CD14-positive monocyte (primary cell): ENCODE measurements around the gene PTPRD. TPM values are rescaled to one million over a fixed set of nuclear protein-coding genes. Genes with fewer than 3 reads are reported as not detected.

Experiments
- DNase-seq, 3 donors: peaks; one replicate each; pipeline ENCODE4 v3.0.0-alpha.2; 2011 to 2022
- H2AFZ ChIP-seq: 2 replicates; pipeline ENCODE4 v1.6.0; 2012; ENCODE audit warnings: mild to moderate bottlenecking, low read depth, low read length, inconsistent platforms; ENCODE audit not compliant: insufficient read depth, poor library complexity, severe bottlenecking
- H3K27ac ChIP-seq, 2 donors: 1 replicate in 1 of 2; 2 replicates in 1 of 2; pipeline ENCODE4 v1.5.1; 2012 to 2013; ENCODE audit warnings: low read length in 2 of 2, control low read depth in 1 of 2, inconsistent platforms in 1 of 2, low read depth in 1 of 2, mild to moderate bottlenecking in 1 of 2
- H3K27me3 ChIP-seq, 2 donors: one replicate each; pipeline versions ENCODE4 v1.6.0 to v1.6.1; 2011 to 2013; ENCODE audit warnings: low read length in 2 of 2; ENCODE audit not compliant: control insufficient read depth in 2 of 2, insufficient read depth in 2 of 2
- H3K36me3 ChIP-seq, 2 donors: replicated peaks in 1 of 2; 1 replicate in 1 of 2; 2 replicates in 1 of 2; pipeline versions ENCODE4 v1.5.1 to v1.6.1; 2012 to 2013; ENCODE audit warnings: low read length in 2 of 2, control low read depth in 1 of 2, inconsistent platforms in 1 of 2, mild to moderate bottlenecking in 1 of 2; ENCODE audit not compliant: insufficient read depth in 2 of 2, control insufficient read depth in 1 of 2
- H3K4me1 ChIP-seq, 2 donors: 1 replicate in 1 of 2; 2 replicates in 1 of 2; pipeline versions ENCODE4 v1.5.1 to v1.6.1; 2012 to 2013; ENCODE audit warnings: low read length in 2 of 2, control low read depth in 1 of 2, inconsistent platforms in 1 of 2, mild to moderate bottlenecking in 1 of 2, moderate library complexity in 1 of 2; ENCODE audit not compliant: insufficient read depth in 2 of 2, control insufficient read depth in 1 of 2
- H3K4me2 ChIP-seq: replicated peaks from 2 replicates; pipeline ENCODE3; 2012; ENCODE audit warnings: low read length, moderate library complexity, mild to moderate bottlenecking; ENCODE audit not compliant: poor library complexity, severe bottlenecking; ENCODE audit errors: extremely low read depth
- H3K4me3 ChIP-seq, 3 experiments: fragments of 200-600 bp in 1 of 3; sonication (generic) in 1 of 3; replicated peaks in 1 of 3; 1 replicate in 2 of 3; 2 replicates in 1 of 3; pipeline ENCODE4 v1.5.1; 2011 to 2013; ENCODE audit warnings: low read length in 3 of 3, mild to moderate bottlenecking in 3 of 3, control low read depth in 2 of 3, low read depth in 2 of 3, inconsistent platforms in 1 of 3, moderate library complexity in 1 of 3
- H3K79me2 ChIP-seq: 2 replicates; pipeline ENCODE4 v1.6.0; 2012; ENCODE audit warnings: mild to moderate bottlenecking, control low read depth, inconsistent platforms, low read length, moderate library complexity; ENCODE audit not compliant: insufficient read depth
- H3K9ac ChIP-seq: 2 replicates; pipeline ENCODE4 v1.6.0; 2017; ENCODE audit warnings: low read length, mild to moderate bottlenecking; ENCODE audit not compliant: insufficient read depth, poor library complexity, severe bottlenecking
- H3K9me3 ChIP-seq, 2 donors: replicated peaks in 1 of 2; 1 replicate in 1 of 2; 2 replicates in 1 of 2; pipeline versions ENCODE4 v1.5.1 to v1.6.1; 2012 to 2013; ENCODE audit warnings: low read length in 2 of 2, control low read depth in 1 of 2; ENCODE audit not compliant: control insufficient read depth in 1 of 2, insufficient read depth in 1 of 2
- H4K20me1 ChIP-seq: 2 replicates; pipeline ENCODE4 v1.6.0; 2012; ENCODE audit warnings: mild to moderate bottlenecking, low read length, control low read depth, moderate library complexity; ENCODE audit not compliant: insufficient read depth
- H3K27ac Mint-ChIP-seq, 7 donors: one replicate each; pipeline ENCODE4 v1.8.0; 2020; ENCODE audit warnings: mild to moderate bottlenecking in 7 of 7, mixed read lengths in 7 of 7, moderate library complexity in 6 of 7, inconsistent platforms in 2 of 7
- H3K27me3 Mint-ChIP-seq, 3 donors: one replicate each; pipeline ENCODE4 v1.8.0; 2021 to 2022; ENCODE audit warnings: low read depth in 3 of 3, mild to moderate bottlenecking in 3 of 3, mixed read lengths in 3 of 3, moderate library complexity in 3 of 3, inconsistent platforms in 1 of 3
- H3K36me3 Mint-ChIP-seq, 2 donors: one replicate each; pipeline ENCODE4 v1.8.0; 2020; ENCODE audit warnings: mixed read lengths in 2 of 2, inconsistent platforms in 1 of 2, mild to moderate bottlenecking in 1 of 2
- H3K4me1 Mint-ChIP-seq: one replicate; pipeline ENCODE4 v1.8.0; 2020; ENCODE audit warnings: mild to moderate bottlenecking, mixed read lengths
- H3K4me3 Mint-ChIP-seq, 2 donors: one replicate each; pipeline ENCODE4 v1.8.0; 2020; ENCODE audit warnings: mild to moderate bottlenecking in 2 of 2, mixed read lengths in 2 of 2, moderate library complexity in 1 of 2
- H3K9me3 Mint-ChIP-seq, 7 donors: one replicate each; pipeline ENCODE4 v1.8.0; 2020 to 2022; ENCODE audit warnings: mixed read lengths in 7 of 7, mild to moderate bottlenecking in 6 of 7, moderate library complexity in 6 of 7, inconsistent platforms in 2 of 7
- WGBS: methylation state at CpG from one replicate; pipeline ENCODE4 v1.1.5; 2013; ENCODE audit warnings: missing lambda C conversion rate; ENCODE audit not compliant: insufficient coverage; 5-methylcytosine and 5-hydroxymethylcytosine counted together
- intact Hi-C, 2 donors: fragments of 100-400 bp; cut with micrococcal nuclease; formaldehyde crosslinking; loops; one replicate each; pipeline versions ENCODE4 v1.15.0 to v1.15.1; 2023
- polyA plus RNA-seq, 3 donors: library from polyadenylated mRNA; depleted of rRNA in 1 of 3; unstranded in 2 of 3; stranded (reverse) in 1 of 3; fragments of 300-500 nt in 2 of 3; fragments of >200 nt in 1 of 3; fragmentation: Illumina TruSeq in 2 of 3; gene quantifications; 1 replicate in 2 of 3; 2 replicates in 1 of 3; pipeline ENCODE4 v1.2.3, GENCODE V29; 2012 to 2021
- TF ChIP-seq, protein P1 (sequence below): fragments of 200-600 bp; IDR thresholded peaks from one replicate; pipeline ENCODE4 v1.8.0; 2022; ENCODE audit warnings: antibody characterized with exemption, mild to moderate bottlenecking

The PTPRD gene
- polyA plus RNA-seq, 3 donors = not detected

DNA sequence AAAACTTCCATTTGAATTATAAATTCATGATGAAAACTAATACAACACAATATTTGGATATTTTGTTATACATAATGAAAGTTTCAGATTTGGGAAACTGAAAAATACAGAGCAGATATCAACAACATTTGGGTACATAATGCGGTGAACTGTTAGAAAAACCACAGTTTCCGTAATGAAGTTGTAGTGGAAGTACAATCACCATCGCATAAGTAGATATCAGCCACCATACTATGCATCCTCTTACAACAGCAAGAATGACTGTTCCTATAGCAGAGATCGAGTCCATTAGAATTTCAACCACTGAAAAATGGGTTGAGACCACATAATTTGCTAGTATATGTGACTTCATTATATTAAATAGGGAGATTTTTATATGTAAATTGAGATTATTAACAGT is 2043.0 kb downstream of the PTPRD start:
- peaks cover 0 to 8% (median 4%) of the 10 kb centered on the region in 3 donors for H3K27me3 Mint-ChIP-seq
- no peak overlapping the region for H3K4me2 ChIP-seq
- H3K27me3 ChIP-seq = no peaks in the 10 kb centered on the region
- H2AFZ ChIP-seq = no peak overlapping the region
- no peaks in the 10 kb centered on the region for H4K20me1 ChIP-seq
- no peaks in the 10 kb centered on the region for H3K79me2 ChIP-seq
- no peaks in the 10 kb centered on the region for H3K36me3 Mint-ChIP-seq
- peaks cover 5% of the 10 kb centered on the region for H3K4me1 Mint-ChIP-seq
- H3K4me1 ChIP-seq = no peaks in the 10 kb centered on the region
- WGBS = no CpG with 5 or more reads among the region's 4 CpGs
- no peak overlapping the region for H3K4me3 ChIP-seq
- no peak for DNase-seq
- H3K4me3 Mint-ChIP-seq = no peak overlapping the region
- intact Hi-C loops = no loop called here
- no peaks in the 10 kb centered on the region for H3K9me3 Mint-ChIP-seq
- H3K9ac ChIP-seq = no peak overlapping the region
- no peak overlapping the region for H3K27ac ChIP-seq
- H3K27ac Mint-ChIP-seq = no peak overlapping the region
- TF ChIP-seq, protein P1, sequence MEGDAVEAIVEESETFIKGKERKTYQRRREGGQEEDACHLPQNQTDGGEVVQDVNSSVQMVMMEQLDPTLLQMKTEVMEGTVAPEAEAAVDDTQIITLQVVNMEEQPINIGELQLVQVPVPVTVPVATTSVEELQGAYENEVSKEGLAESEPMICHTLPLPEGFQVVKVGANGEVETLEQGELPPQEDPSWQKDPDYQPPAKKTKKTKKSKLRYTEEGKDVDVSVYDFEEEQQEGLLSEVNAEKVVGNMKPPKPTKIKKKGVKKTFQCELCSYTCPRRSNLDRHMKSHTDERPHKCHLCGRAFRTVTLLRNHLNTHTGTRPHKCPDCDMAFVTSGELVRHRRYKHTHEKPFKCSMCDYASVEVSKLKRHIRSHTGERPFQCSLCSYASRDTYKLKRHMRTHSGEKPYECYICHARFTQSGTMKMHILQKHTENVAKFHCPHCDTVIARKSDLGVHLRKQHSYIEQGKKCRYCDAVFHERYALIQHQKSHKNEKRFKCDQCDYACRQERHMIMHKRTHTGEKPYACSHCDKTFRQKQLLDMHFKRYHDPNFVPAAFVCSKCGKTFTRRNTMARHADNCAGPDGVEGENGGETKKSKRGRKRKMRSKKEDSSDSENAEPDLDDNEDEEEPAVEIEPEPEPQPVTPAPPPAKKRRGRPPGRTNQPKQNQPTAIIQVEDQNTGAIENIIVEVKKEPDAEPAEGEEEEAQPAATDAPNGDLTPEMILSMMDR = no peak
- no peaks in the 10 kb centered on the region for H3K9me3 ChIP-seq
- no peaks in the 10 kb centered on the region for H3K36me3 ChIP-seq

DNA sequence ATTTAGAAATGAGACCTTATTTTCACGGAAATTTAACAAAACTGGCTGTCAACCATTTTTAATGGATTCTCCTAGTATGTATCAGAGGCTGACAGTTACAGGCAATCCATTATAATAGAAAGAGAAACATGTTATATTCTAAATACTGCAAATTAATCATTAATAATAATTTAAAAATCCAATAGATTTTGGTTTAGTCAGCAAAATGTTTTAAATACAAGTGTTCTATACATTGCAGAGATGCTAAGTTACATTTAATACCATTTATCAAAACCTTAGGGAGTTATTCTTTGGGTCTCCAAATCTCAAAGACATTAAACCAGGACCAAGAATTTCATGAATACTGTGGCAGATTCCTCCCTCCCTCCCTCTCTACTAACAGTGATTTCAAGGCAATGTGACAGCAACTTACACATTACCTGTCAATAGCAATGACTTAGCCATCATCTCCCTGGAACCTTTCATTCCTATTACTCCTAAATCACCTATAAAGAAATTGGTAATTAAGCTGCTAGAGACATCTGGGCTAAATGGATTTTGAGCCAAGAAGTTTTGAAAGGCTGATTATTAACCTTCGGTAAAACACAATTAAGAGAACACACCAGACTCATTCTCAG is 2044.7 kb downstream of the PTPRD start:
- H4K20me1 ChIP-seq = no peaks in the 10 kb centered on the region
- H3K4me1 Mint-ChIP-seq = peaks cover 8% of the 10 kb centered on the region
- DNase-seq = no peak

More for the DNA sequence above, 2044.7 kb downstream of the PTPRD start:
- Histone ChIP-seq H3K4me1 (no peaks in the 10 kb centered on the region), H3K4me3 (no peak overlapping the region), H2AFZ (no peak overlapping the region), H3K36me3 (no peaks in the 10 kb centered on the region), H3K9me3 (no peaks in the 10 kb centered on the region), H3K4me2 (no peak overlapping the region), H3K9ac (no peak overlapping the region), H3K79me2 (no peaks in the 10 kb centered on the region), H3K27ac (no peak overlapping the region), H3K27me3 (no peaks in the 10 kb centered on the region)
- no peak overlapping the region for H3K27ac Mint-ChIP-seq
- no peaks in the 10 kb centered on the region for H3K36me3 Mint-ChIP-seq
- TF ChIP-seq, protein P1 = no peak
- intact Hi-C loops = no loop called here
- no peak overlapping the region for H3K4me3 Mint-ChIP-seq
- WGBS = no CpG with 5 or more reads among the region's 2 CpGs
- H3K27me3 Mint-ChIP-seq = peaks cover 0 to 8% (median 7%) of the 10 kb centered on the region in 3 donors
- H3K9me3 Mint-ChIP-seq = no peaks in the 10 kb centered on the region
